HG03558 (cell line): ENCODE results near the gene FTCD.
"Not testable (repeated sequence)": the region's sequence is repeated elsewhere in the genome, so short reads cannot be mapped to it uniquely, and the experiment has no call there.

ENCODE experiments used
- ATAC-seq: cut with Tn5 transposase; IDR thresholded peaks from one replicate; pipeline ENCODE4 v1.9.1; 2021; ENCODE audit warnings: moderate number of reproducible peaks; ENCODE audit not compliant: unreplicated experiment; ENCODE audit errors: extremely low read depth

The FTCD gene

GRCh38 chr21:46116189-46116775 lies 39.1 kb downstream of the FTCD start:
- no peak for ATAC-seq

DNA sequence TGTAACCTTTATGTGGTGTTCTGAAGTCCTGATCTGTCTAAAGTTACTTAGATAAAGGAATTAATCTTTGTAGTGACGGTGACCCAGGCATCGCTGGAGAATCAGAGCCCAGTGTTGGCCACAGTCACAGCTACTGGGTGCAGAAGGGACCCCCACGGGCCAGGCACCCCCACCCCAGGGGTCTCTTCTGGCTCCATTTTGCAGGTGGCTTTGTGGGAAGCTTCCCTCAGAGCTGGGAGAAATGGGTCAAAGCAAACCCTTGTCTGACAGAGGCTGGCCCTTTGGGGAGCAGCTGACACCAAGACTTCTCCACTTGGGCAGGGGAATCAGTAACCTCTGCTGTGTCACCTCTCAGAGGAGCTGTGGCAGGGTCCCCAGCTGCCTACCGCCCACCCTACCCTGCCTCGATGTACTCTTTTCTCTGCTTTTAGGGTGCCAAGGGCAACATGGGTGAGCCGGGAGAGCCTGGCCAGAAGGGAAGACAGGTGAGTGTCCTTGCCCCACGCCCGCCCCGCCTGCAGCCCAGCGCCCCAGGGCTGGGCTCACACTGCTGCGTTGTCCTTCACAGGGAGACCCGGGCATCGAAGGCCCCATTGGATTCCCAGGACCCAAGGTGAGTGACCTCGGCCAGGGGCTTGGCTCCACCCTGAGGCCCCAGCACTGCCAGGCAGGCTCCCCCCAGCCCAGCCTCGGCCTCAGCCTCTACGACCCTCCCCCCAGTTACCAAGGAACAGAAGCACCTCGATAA lies 39.8 kb downstream of the FTCD start:
- ATAC-seq = no peak

- no peak for ATAC-seq
Measured at GRCh38 chr21:46114963-46115362, 40.4 kb downstream of the FTCD start.

- no peak for ATAC-seq
Measured at GRCh38 chr21:46113497-46114176, 41.7 kb downstream of the FTCD start.

GRCh38 chr21:46112725-46113215 lies 42.6 kb downstream of the FTCD start:
- ATAC-seq = no peak

GRCh38 chr21:46111857-46112724 lies 43.3 kb downstream of the FTCD start:
- ATAC-seq = no peak

GRCh38 chr21:46111193-46111571 lies 44.2 kb downstream of the FTCD start:
- ATAC-seq = no peak

GRCh38 chr21:46110499-46111192 lies 44.7 kb downstream of the FTCD start:
- ATAC-seq = no peak

GRCh38 chr21:46109313-46110221 lies 45.8 kb downstream of the FTCD start:
- ATAC-seq = no peak

DNA sequence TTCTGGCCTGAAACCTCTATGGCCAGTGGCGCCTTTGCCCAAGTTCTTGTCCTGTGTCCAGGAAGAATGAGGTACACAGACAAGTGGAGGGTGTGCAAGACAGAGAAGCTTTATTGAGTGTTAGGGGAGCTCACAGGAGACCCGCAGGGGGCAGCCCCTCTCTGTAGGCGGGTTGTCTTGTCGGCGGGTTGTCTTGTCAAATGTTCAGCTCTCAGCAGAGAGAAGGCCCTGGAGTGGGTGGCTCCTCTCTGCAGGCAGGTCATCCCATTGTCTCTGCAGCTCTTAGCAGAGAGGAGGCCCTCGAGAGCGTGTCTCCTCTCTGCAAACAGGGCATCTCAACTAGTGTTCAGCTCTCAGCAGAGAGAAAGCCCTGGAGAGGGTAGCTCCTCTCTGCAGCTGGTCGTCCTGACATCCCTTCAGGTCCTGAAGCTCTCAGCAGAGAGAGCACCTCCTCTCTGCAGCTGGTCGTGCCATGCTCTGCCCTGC lies 46.5 kb downstream of the FTCD start:
- no peak for ATAC-seq

DNA sequence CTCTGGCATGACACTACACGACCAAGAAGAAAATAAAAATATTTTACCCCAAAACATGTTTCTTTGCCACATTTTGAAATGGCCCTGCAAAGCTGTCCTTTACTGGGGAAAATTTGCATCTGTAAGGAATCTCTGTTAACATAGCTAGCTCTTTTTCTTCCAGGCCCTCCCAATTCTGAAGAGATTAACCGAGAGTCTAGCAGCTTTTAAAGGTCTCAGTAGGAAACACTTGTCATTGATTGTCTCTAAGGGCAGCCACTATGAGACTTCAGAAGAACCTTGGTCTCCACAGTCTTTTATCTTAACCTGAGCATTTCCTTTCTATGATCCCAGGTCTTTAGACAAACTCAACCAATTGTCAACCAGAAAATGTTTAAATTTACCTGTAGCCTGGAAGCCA lies 48.0 kb downstream of the FTCD start:
- ATAC-seq = not testable (repeated sequence)

- ATAC-seq = no peak
Measured at GRCh38 chr21:46104104-46104503, 51.3 kb downstream of the FTCD start.

DNA sequence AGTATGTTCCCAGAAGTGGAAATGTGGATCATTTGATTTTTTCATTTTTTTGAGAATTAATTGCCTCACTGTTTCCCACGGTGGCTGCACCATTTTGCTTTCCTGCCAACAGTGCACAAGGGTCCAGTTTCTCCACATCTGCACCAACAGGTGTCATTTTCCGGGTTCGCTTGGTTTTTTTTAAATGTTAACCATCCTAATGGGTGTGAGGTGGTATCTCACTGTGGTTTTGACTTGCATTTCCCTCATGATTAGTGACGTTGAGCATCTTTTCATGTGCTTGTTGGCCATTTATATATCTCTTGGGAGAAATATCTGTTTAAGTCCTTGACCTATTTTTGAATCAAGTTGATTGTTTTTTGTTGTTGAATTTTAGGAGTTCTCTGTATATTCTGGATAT lies 54.5 kb downstream of the FTCD start:
- no peak for ATAC-seq

GRCh38 chr21:46100426-46100825 lies 55.0 kb downstream of the FTCD start:
- no peak for ATAC-seq

DNA sequence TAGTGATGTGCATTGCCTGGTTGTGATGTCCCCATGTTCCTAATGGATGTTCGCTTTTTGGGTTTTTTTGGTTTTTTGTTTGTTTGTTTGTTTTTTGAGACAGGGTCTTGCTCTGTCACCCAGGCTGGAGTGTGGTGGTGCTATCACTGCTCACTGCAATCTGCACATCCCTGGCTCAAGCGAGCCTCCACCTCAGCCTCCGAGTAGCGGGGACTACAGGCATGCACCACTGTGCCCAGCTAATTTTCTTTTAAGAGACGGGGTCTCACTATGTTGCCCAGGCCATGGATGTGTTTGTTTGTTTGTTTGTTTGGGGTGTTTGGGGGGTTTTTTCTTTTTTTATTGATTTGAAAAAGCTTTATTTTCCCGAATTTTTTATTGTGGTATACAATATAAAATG lies 55.4 kb downstream of the FTCD start:
- no peak for ATAC-seq

DNA sequence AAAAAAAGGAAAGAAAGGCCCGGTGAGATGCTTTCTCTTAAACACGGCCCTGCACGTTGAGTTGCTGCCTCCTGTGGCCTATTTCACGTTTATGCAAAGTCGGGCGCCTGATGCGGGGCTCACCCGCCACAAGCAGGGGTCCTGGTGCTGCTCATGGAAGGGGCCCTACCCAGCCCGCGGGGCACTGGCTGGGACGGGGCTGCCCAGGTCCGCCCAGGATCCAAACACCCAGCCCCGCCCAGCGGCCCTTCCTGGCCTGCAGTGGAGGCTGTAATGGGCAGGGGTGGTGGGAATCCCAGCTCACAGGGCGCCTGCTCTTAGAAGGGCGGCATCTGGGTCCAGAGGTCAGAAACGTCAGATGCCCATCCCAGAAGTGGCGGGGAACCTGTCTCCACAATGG lies 55.9 kb downstream of the FTCD start:
- no peak for ATAC-seq

DNA sequence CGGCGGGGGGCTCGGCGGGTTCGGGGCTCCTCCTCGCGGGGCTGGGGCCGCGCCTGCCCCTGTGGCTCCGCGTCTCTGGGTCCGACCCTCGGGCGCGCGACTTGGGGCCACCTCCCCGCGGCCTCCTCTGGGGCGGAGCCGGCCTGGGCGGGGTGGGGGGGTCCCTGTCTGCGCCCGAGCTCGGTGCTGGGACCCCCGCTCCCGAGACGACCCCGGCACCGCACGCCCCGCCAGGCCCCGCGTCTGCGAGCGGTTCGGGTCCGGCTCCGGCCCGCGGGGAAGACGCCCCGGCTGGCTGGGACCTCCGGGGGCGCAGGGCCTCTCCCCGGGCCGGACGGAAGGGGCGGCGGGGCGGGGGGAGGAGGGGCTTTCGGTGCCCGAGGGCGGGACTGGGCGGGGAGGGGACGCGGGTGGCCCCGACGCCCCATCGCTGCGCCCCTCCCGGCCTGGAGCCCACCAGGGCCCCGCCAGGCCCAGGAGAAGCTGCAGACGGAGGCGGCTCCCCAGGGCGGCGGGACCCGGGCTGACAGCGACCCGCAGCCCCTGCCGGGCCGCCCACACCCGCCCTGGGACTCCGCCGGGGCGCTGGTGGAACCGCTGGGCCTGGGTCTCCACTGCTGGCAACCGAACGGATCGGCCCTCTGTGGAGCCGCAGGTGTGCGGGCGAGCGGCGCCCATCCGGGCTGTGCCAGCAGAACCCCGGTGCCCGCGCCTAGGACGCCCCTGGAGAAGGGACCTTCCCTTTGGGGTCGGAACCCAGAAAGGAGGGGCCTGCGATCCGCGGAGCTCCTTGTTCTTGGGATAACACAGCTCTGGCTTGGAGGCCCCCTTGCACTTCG lies 56.9 kb downstream of the FTCD start:
- ATAC-seq = no peak
